Stimulated activated CD4-positive, alpha-beta T cell treated with anti-CD3 and anti-CD28 coated beads, Interleukin-12 subunit alpha, Interleukin-12 subunit beta, amount 100 ng/mL, for 4 hours (primary cell): ENCODE results near the gene TOPAZ1.
A peak's percentile ranks its signal among the peaks of the same experiment; 100 is the strongest.
"Not testable (repeated sequence)": the region's sequence is repeated elsewhere in the genome, so short reads cannot be mapped to it uniquely, and the experiment has no call there.

Source experiments
- DNase-seq: peaks from one replicate; pipeline ENCODE4 v3.0.0-alpha.2; 2020

Gene TOPAZ1

GRCh38 chr3:44337248-44337785, 95.6 kb downstream of the TOPAZ1 start:
- DNase-seq: no peak

- DNase-seq: peak; percentile 98
Observed at GRCh38 chr3:44338010-44338827, 96.5 kb downstream of the TOPAZ1 start, which contains the start of gene TCAIM. Gene TCAIM (plus strand): TSS chr3:44338766. CDS start chr3:44354783, 16,017 bp downstream.

DNA sequence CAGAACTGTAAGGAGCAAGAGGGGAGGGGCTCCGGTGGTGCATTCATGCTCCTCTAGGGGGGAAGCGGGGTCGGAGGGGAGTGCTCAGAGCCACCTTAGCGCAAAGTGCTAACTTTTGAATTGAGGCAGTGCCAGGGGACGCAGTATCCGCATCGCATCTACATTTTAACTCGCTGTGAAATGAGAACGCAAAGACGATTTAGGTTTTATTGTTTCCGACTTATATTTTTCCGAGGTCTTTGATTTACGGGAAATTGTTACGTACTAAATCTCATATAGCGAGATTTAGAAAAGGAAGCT, 97.1 kb downstream of the TOPAZ1 start:
- no peak for DNase-seq

- no peak for DNase-seq
Observed at GRCh38 chr3:44339181-44340057, 97.7 kb downstream of the TOPAZ1 start.

GRCh38 chr3:44340058-44340395, 98.3 kb downstream of the TOPAZ1 start:
- no peak for DNase-seq

GRCh38 chr3:44342176-44342790, 100.6 kb downstream of the TOPAZ1 start:
- no peak for DNase-seq

GRCh38 chr3:44343421-44343820, 101.7 kb downstream of the TOPAZ1 start:
- DNase-seq: no peak

GRCh38 chr3:44346590-44346989, 104.9 kb downstream of the TOPAZ1 start:
- not testable (repeated sequence) for DNase-seq

GRCh38 chr3:44348993-44349392, 107.3 kb downstream of the TOPAZ1 start:
- DNase-seq: no peak

- no peak for DNase-seq
Observed at GRCh38 chr3:44353355-44353924, 111.8 kb downstream of the TOPAZ1 start.

DNA sequence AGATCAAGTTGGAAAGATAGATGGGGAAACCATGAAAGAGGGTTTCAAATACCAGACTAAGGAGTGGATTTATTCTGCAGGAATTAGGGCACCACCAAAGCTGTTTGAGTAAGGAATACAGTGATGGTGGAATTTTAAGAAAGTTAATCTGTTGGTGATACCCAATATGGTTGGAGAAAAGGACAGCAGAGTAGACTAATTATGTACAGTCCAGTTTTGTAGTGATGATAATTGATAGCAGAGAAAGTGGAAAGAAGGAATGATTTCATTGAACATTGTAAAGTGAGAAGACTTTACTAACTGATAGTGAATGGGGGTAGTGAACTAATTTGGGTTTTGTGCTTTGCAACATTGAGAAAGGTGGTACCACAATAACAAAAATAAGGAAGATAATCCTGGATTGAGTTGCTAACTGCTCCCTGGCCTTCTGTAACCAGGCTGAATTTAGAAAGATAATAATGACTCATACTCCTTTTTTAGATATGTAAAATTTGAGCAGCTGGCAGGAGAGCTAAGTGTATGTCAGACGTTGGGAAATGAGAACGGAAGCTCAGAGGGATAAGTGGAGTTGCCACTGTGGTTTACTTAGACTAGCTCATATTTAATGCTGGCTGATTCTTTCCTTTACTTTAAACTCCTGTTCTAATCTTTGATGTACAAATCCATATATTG, 113.8 kb downstream of the TOPAZ1 start:
- no peak for DNase-seq

- no peak for DNase-seq
Observed at GRCh38 chr3:44359146-44359751, 117.6 kb downstream of the TOPAZ1 start.

GRCh38 chr3:44363591-44363990, 121.9 kb downstream of the TOPAZ1 start:
- DNase-seq: no peak

DNA sequence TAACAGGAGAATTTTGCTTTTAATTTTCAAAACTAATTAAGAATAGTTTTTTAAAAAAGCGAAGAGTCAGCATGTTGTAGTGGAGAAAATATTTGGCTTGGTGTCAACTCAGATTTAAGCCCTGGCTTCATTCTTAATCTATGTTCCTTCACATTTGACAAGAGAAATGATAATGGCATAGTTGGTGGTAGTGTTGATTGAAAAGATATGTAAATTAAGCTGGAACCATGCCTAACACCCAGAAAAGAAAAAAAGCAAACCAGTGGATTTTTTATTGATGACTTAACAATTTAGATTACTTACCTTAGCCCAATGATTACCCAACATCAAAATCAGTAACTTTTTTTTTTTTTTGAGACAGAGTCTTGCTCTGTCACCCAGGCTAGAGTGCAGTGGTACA, 124.3 kb downstream of the TOPAZ1 start:
- DNase-seq: no peak

- no peak for DNase-seq
Observed at GRCh38 chr3:44375450-44375849, 133.8 kb downstream of the TOPAZ1 start.
